Hypothalamus (tissue), 51 donors: ENCODE data around the gene CDCP1.

ENCODE experiments used
- DNase-seq, 51 donors: peaks; one replicate each; lab custom pipeline; 2025; lab: John Stamatoyannopoulos, UW

The CDCP1 gene

GRCh38 chr3:45116350-45116749, 29.8 kb downstream of the CDCP1 start:
- no peak for DNase-seq

- no peak for DNase-seq
Measured at GRCh38 chr3:45113625-45114050, 32.5 kb downstream of the CDCP1 start.

- no peak for DNase-seq
Measured at GRCh38 chr3:45112939-45113338, 33.2 kb downstream of the CDCP1 start.

GRCh38 chr3:45110509-45110833, 35.7 kb downstream of the CDCP1 start:
- DNase-seq = no peak

- no peak for DNase-seq
Measured at GRCh38 chr3:45109771-45110508, 36.2 kb downstream of the CDCP1 start.

GRCh38 chr3:45106874-45107273, 39.3 kb downstream of the CDCP1 start:
- DNase-seq = no peak

GRCh38 chr3:45105855-45106671, 40.1 kb downstream of the CDCP1 start:
- no peak for DNase-seq

- DNase-seq = no peak
Measured at GRCh38 chr3:45104715-45105711, 41.2 kb downstream of the CDCP1 start.

- no peak for DNase-seq
Measured at GRCh38 chr3:45103753-45104714, 42.1 kb downstream of the CDCP1 start.

GRCh38 chr3:45103334-45103733, 42.8 kb downstream of the CDCP1 start:
- no peak for DNase-seq

- no peak for DNase-seq
Measured at GRCh38 chr3:45100981-45101407, 45.2 kb downstream of the CDCP1 start.

- DNase-seq = no peak
Measured at GRCh38 chr3:45098310-45098709, 47.9 kb downstream of the CDCP1 start.

GRCh38 chr3:45097296-45097883, 48.8 kb downstream of the CDCP1 start:
- DNase-seq = no peak

- no peak for DNase-seq
Measured at GRCh38 chr3:45095916-45096526, 50.2 kb downstream of the CDCP1 start.

- DNase-seq = no peak
Measured at GRCh38 chr3:45093176-45093575, 53.0 kb downstream of the CDCP1 start.

- DNase-seq = peak in 1 of 51 donors; percentile 7
Measured at GRCh38 chr3:45092132-45093031, 53.8 kb downstream of the CDCP1 start.

- DNase-seq = no peak
Measured at GRCh38 chr3:45090855-45091254, 55.3 kb downstream of the CDCP1 start.
